CD4-positive, CD25-positive, alpha-beta regulatory T cell (primary cell): ENCODE results near the gene MORN1. TPM values are rescaled to one million over a fixed set of nuclear protein-coding genes. Genes with fewer than 3 reads are reported as not detected.

Experiments used
- ATAC-seq, 2 donors: fragments of 150-1000 bp; cut with Tn5 transposase; one replicate each; pipeline ENCODE4 v1.10.0; 2021; ENCODE audit warnings: low read depth in 2 of 2, moderate number of reproducible peaks in 2 of 2, moderate library complexity in 1 of 2
- DNase-seq, 3 donors: peaks; one replicate each; pipeline versions ENCODE4 v3.0.0 to v3.0.0-alpha.2; 2012 to 2022; ENCODE audit warnings: mixed read lengths in 1 of 3
- H3K27ac ChIP-seq: one replicate; pipeline ENCODE4 v1.7.0; 2013; ENCODE audit warnings: mild to moderate bottlenecking, low read length; ENCODE audit not compliant: insufficient read depth, poor library complexity, severe bottlenecking
- H3K27me3 ChIP-seq: one replicate; pipeline ENCODE4 v1.7.0; 2013; ENCODE audit warnings: low read length; ENCODE audit not compliant: control insufficient read depth, insufficient read depth
- H3K36me3 ChIP-seq: one replicate; pipeline ENCODE4 v1.7.0; 2013; ENCODE audit warnings: mild to moderate bottlenecking, low read length, moderate library complexity; ENCODE audit not compliant: control insufficient read depth, insufficient read depth
- H3K4me1 ChIP-seq: 2 replicates; pipeline ENCODE4 v1.7.0; 2013; ENCODE audit warnings: mild to moderate bottlenecking, low read length; ENCODE audit not compliant: insufficient read depth, control insufficient read depth, poor library complexity, severe bottlenecking
- H3K4me3 ChIP-seq: one replicate; pipeline ENCODE4 v1.7.0; 2013; ENCODE audit warnings: low read depth, mild to moderate bottlenecking, low read length, moderate library complexity
- H3K9me3 ChIP-seq, 2 experiments: 1 replicate in 1 of 2; 2 replicates in 1 of 2; pipeline ENCODE4 v1.7.0; 2013; ENCODE audit warnings: low read length in 2 of 2, mild to moderate bottlenecking in 1 of 2, moderate library complexity in 1 of 2; ENCODE audit not compliant: control insufficient read depth in 2 of 2
- H3K27ac Mint-ChIP-seq, 3 donors: one replicate each; pipeline ENCODE4 v1.8.0; 2020 to 2022; ENCODE audit warnings: mild to moderate bottlenecking in 3 of 3, mixed read lengths in 3 of 3, moderate library complexity in 2 of 3
- H3K27me3 Mint-ChIP-seq: one replicate; pipeline ENCODE4 v1.8.0; 2022; ENCODE audit warnings: mild to moderate bottlenecking, mixed read lengths
- H3K36me3 Mint-ChIP-seq: one replicate; pipeline ENCODE4 v1.8.0; 2020; ENCODE audit warnings: mixed read lengths
- H3K4me1 Mint-ChIP-seq, 4 donors: one replicate each; pipeline ENCODE4 v1.8.0; 2020 to 2022; ENCODE audit warnings: mixed read lengths in 4 of 4, mild to moderate bottlenecking in 1 of 4
- H3K4me3 Mint-ChIP-seq, 4 donors: one replicate each; pipeline ENCODE4 v1.8.0; 2020 to 2022; ENCODE audit warnings: mild to moderate bottlenecking in 4 of 4, mixed read lengths in 4 of 4, moderate library complexity in 3 of 4
- H3K9me3 Mint-ChIP-seq, 7 donors: one replicate each; pipeline ENCODE4 v1.8.0; 2020 to 2022; ENCODE audit warnings: mixed read lengths in 7 of 7, mild to moderate bottlenecking in 3 of 7, moderate library complexity in 2 of 7
- polyA plus RNA-seq, 4 donors: library from polyadenylated mRNA; unstranded; fragments of 300-500 nt; fragmentation: Illumina TruSeq; gene quantifications; one replicate each; pipeline ENCODE4 v1.2.3, GENCODE V29; 2021
- total RNA-seq: library from RNA; stranded (reverse); gene quantifications from one replicate; pipeline ENCODE4 v1.2.3, GENCODE V29; 2022

Gene MORN1
- total and polyA plus RNA-seq, 5 donors from 2014 or later: 1.3 to 7.3 (median 2.4) TPM

DNA sequence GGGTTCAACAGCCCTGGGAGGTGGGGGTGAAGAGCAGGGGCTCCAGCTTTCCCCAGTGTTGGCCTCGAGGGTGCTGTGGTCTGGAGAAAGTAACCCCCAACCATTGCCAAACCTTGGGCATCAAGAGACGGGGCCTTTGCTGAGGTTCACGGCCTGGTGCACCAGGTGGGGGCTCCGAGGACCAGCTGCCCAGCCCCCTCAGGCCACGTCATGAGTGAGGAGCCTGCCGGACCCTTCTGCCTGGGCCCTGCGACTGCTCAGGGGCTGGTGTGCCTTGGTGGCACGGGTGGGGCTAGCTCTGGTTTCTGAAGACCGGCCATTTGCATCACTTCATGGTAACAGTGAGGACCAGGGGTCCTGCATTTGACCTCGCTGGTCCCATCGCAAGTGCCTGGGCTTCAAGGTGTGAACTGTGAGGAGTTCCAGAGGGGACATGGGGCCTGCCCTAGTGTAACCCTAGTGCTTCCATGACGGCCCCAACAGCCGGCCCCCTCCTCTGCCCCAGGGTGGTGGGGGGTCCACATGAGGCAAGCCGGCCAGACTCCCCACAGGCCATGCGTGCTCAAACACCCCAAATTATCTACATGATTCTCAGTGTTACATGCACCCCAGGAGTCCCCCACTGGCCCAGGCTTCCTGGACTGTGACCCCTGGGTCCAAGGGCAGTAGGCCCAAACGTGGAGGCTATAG, 13.5 kb downstream of the MORN1 start:
- DNase-seq: no peak

DNA sequence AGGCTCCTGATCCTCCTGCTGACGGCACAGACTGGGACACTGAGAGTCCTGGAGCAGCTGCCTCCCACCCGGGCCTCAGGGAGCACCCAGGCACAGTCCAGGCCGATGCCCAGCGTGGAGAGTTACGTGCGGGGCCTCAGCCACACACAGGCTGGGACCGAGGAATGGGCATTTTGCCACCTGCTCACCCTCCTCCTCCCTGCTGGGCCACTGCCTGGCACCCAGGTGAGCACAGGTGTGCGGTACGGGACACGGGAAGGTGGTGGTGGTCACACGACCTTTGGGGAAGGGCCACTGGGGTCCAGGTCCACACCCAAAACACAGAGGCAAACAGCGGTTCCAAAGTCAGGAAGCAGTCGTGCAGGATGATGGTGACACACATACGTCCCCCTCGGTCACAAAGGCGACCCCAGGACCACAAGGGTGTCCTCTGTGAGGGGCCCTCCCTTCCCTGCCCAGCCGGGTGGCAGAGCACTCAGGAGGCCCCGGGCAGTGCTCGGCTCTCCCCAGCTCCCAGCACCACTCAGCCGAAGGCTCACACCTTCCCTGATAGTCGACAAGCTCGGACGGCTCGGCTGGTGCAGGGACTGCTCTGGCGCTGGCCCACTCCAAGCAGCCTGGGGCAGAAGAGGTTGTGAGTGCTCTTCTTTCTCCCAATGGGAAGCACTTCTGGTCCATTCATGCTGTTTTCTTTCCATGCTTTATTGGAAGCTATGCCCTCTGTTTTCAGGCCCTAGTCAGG, 14.3 kb downstream of the MORN1 start:
- no peak overlapping the region for H3K27ac ChIP-seq
- peaks cover 7% of the 10 kb centered on the region for H3K4me1 ChIP-seq
- no peak for ATAC-seq
- Mint-ChIP-seq H3K4me3 (peak overlapping the region in 1 of 4 donors; percentile 18), H3K4me1 (peaks cover 0 to 2% (median 0%) of the 10 kb centered on the region in 4 donors), H3K27me3 (no peaks in the 10 kb centered on the region), H3K9me3 (no peaks in the 10 kb centered on the region), H3K27ac (no peak overlapping the region), H3K36me3 (no peaks in the 10 kb centered on the region)
- no peaks in the 10 kb centered on the region for H3K9me3 ChIP-seq
- no peak overlapping the region for H3K4me3 ChIP-seq
- DNase-seq: no peak
- no peaks in the 10 kb centered on the region for H3K36me3 ChIP-seq
- H3K27me3 ChIP-seq: no peaks in the 10 kb centered on the region

More for the DNA sequence above, 13.5 kb downstream of the MORN1 start:
- ATAC-seq: no peak
- Histone ChIP-seq H3K4me1 (peaks cover 10% of the 10 kb centered on the region), H3K36me3 (no peaks in the 10 kb centered on the region), H3K27me3 (no peaks in the 10 kb centered on the region), H3K4me3 (no peak overlapping the region), H3K27ac (no peak overlapping the region), H3K9me3 (no peaks in the 10 kb centered on the region)
- Mint-ChIP-seq H3K36me3 (no peaks in the 10 kb centered on the region), H3K4me3 (no peak overlapping the region), H3K4me1 (peaks cover 0 to 2% (median 0%) of the 10 kb centered on the region in 4 donors), H3K9me3 (no peaks in the 10 kb centered on the region), H3K27me3 (no peaks in the 10 kb centered on the region), H3K27ac (no peak overlapping the region)

DNA sequence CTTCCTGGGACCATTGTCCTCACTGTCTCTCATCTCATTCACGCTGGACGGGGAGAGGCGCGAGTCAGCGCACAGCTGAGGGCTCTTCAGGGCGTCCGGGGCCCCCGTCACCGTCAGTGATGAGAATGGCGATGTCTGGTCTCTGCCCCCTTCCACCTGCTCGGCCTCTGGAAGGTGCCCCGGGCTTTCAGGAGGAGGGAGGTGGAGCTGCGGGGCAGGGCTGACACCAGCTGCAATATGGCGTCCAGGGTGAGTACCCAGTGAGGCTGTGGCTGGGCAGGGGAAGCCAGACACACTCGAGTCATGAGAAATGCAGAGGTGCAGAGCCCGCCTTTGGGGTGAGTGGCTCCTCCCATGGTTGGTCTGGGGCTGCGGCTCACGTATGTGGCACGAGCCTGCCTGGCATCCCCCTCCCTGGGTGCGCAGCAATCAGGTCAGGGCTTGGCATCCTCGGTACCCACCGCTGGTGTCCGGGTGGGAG, 15.1 kb downstream of the MORN1 start:
- ATAC-seq (no peak), DNase-seq (no peak)
- no peak overlapping the region for H3K27ac Mint-ChIP-seq

GRCh38 chr1:2375923-2376260, 15.5 kb downstream of the MORN1 start:
- Histone ChIP-seq H3K9me3 (no peaks in the 10 kb centered on the region), H3K36me3 (no peaks in the 10 kb centered on the region), H3K4me1 (no peaks in the 10 kb centered on the region), H3K27me3 (no peaks in the 10 kb centered on the region), H3K27ac (no peak overlapping the region), H3K4me3 (no peak overlapping the region)
- no peaks in the 10 kb centered on the region for H3K27me3 Mint-ChIP-seq
- H3K4me1 Mint-ChIP-seq: no peaks in the 10 kb centered on the region
- ATAC-seq (no peak), DNase-seq (no peak)
- H3K36me3 Mint-ChIP-seq: peaks cover 4% of the 10 kb centered on the region
- no peak overlapping the region for H3K27ac Mint-ChIP-seq
- no peak overlapping the region for H3K4me3 Mint-ChIP-seq
- no peaks in the 10 kb centered on the region for H3K9me3 Mint-ChIP-seq

More for the DNA sequence above, 15.1 kb downstream of the MORN1 start:
- H3K36me3 Mint-ChIP-seq: peaks cover 4% of the 10 kb centered on the region
- H3K27me3 Mint-ChIP-seq: no peaks in the 10 kb centered on the region
- H3K36me3 ChIP-seq: no peaks in the 10 kb centered on the region
- no peaks in the 10 kb centered on the region for H3K4me1 ChIP-seq
- H3K9me3 Mint-ChIP-seq: no peaks in the 10 kb centered on the region
- H3K4me3 ChIP-seq: no peak overlapping the region
- H3K4me3 Mint-ChIP-seq: no peak overlapping the region
- H3K27me3 ChIP-seq: no peaks in the 10 kb centered on the region
- no peaks in the 10 kb centered on the region for H3K4me1 Mint-ChIP-seq
- H3K27ac ChIP-seq: no peak overlapping the region
- no peaks in the 10 kb centered on the region for H3K9me3 ChIP-seq

DNA sequence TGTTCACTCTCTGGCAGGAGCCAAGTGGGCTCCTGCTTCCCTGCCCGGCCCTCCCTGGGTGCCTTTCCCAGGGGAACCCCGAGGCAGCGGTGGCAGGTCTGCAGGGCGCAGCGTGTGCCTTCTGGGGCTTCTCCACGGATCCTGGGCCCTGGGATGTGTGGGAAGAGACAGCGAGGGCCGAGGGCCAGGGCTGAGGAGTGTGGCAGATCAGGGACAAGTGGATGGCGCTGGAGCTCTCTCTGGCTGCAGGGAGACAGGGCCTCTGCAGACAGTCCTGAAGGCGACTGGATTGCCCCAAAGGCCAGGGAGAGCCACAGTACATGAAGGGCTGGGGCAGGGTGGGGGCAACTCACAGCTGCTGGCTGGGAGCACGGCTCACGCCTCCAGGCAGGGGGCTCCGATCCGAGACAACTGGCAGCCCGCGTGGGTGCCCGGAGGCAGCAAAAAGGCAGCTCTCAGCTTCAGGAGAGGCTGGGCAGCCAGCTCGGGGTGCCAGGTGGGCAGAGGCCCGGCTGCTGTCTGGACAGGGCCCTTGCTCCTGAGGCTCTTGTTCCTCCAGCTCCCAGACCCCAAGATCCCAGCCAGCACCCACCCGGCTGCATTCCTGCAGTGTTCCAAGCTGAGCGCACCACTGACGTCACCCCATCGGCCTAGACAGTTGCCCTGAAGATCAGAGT, 16.0 kb downstream of the MORN1 start:
- Histone ChIP-seq H3K4me3 (no peak overlapping the region), H3K27me3 (no peaks in the 10 kb centered on the region), H3K36me3 (no peaks in the 10 kb centered on the region), H3K4me1 (no peaks in the 10 kb centered on the region), H3K9me3 (no peaks in the 10 kb centered on the region), H3K27ac (no peak overlapping the region)
- H3K4me3 Mint-ChIP-seq: no peak overlapping the region
- H3K4me1 Mint-ChIP-seq: no peaks in the 10 kb centered on the region
- no peaks in the 10 kb centered on the region for H3K9me3 Mint-ChIP-seq
- no peaks in the 10 kb centered on the region for H3K27me3 Mint-ChIP-seq
- ATAC-seq (no peak), DNase-seq (no peak)
- no peak overlapping the region for H3K27ac Mint-ChIP-seq
- peaks cover 4% of the 10 kb centered on the region for H3K36me3 Mint-ChIP-seq

DNA sequence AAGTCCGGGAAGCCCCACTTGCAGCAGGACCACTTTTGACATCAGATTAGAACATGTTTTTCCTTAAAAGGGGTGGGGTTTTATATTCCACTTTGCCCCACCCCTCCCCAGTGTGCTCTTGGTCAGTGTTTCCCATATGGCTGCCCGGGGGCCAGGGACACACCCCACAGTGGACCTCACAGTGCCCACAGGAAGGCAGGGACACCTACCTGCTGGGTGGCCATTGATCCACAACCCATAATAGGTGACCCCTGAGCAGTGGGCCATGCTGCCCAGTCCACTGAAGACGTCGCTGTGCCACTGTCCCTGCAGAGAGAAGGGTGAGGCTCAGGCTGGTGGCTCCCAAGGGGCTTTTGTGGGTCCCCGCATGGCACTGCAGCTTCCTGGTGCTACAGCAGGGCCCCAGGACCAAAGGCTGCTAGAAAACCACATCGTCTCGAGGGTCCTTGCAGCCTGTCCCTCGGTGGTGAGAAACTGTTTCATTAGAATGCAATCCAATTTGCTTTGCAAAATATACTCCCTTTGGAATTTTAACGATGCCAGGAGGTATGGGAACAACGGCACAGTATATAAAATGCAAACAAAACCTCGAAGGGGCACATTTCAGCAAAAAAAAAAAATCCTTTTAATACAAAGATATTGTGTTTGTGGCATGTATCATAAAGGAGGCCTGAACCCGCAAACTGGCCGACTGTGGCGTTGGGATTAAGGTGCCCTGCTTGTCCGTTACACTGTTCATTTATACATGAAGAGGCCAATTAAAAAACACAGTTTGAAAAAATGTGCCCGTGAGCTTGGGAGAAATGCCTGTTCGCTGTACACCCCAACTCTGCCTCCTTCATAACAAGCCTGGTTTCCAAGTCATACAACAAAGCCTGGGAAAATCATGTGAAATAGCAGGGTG, 16.9 kb downstream of the MORN1 start:
- Mint-ChIP-seq H3K9me3 (no peaks in the 10 kb centered on the region), H3K4me1 (no peaks in the 10 kb centered on the region), H3K27me3 (no peaks in the 10 kb centered on the region), H3K36me3 (peaks cover 4% of the 10 kb centered on the region), H3K4me3 (no peak overlapping the region), H3K27ac (no peak overlapping the region)
- H3K36me3 ChIP-seq: no peaks in the 10 kb centered on the region
- no peaks in the 10 kb centered on the region for H3K4me1 ChIP-seq
- ATAC-seq (no peak), DNase-seq (no peak)
- no peaks in the 10 kb centered on the region for H3K9me3 ChIP-seq
- H3K27me3 ChIP-seq: no peaks in the 10 kb centered on the region
- H3K27ac ChIP-seq: no peak overlapping the region
- no peak overlapping the region for H3K4me3 ChIP-seq

DNA sequence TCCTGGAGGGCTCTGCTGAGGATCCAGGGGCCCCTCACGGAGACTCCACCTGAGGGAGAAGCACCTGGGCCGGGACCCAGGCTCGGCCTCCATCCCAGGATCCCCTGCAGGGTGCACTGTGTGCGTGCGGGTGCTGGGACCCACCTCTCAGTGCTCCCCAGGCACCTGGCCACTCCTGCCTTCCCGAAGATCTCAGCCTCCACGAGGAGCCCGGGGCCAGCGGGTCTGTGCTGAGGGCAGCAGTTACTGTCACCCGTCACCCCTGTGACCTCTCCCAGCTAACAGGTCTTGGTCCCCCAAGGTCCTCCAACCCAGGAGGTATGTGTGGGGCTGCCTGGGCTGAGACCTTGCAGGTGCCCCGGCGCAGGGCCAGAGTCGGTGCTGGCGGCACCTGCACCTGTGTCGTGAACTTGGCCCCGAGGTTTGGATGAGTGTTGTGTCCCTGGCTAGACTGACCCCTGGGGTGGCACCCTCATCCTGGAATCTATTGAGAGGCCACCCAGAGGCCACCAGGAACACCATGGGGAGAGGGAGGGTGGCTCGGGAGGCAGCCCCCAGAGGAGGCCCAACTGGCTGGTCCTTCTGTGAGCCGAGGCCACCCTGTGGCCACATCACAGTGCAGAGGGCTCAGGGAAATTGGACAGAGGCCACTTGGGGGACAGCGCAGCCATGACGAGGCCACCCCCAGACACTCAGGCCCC, 17.7 kb downstream of the MORN1 start:
- H3K4me1 ChIP-seq: no peaks in the 10 kb centered on the region
- H3K27ac ChIP-seq: no peak overlapping the region
- DNase-seq (no peak), ATAC-seq (no peak)
- Mint-ChIP-seq H3K36me3 (peaks cover 4% of the 10 kb centered on the region), H3K4me1 (no peaks in the 10 kb centered on the region), H3K27me3 (no peaks in the 10 kb centered on the region), H3K27ac (no peak overlapping the region), H3K4me3 (no peak overlapping the region), H3K9me3 (no peaks in the 10 kb centered on the region)
- H3K27me3 ChIP-seq: no peaks in the 10 kb centered on the region
- H3K36me3 ChIP-seq: no peaks in the 10 kb centered on the region
- no peaks in the 10 kb centered on the region for H3K9me3 ChIP-seq
- no peak overlapping the region for H3K4me3 ChIP-seq
